CD4-positive, CD25-positive, alpha-beta regulatory T cell (primary cell): ENCODE results near the gene CA7. TPM values are rescaled to one million over a fixed set of nuclear protein-coding genes. Genes with fewer than 3 reads are reported as not detected.
A peak's percentile ranks its signal among the peaks of the same experiment; 100 is the strongest.

Source experiments
- ATAC-seq, 2 donors: fragments of 150-1000 bp; cut with Tn5 transposase; one replicate each; pipeline ENCODE4 v1.10.0; 2021; ENCODE audit warnings: low read depth in 2 of 2, moderate number of reproducible peaks in 2 of 2, moderate library complexity in 1 of 2
- DNase-seq, 3 donors: peaks; one replicate each; pipeline versions ENCODE4 v3.0.0 to v3.0.0-alpha.2; 2012 to 2022; ENCODE audit warnings: mixed read lengths in 1 of 3
- H3K27ac ChIP-seq: one replicate; pipeline ENCODE4 v1.7.0; 2013; ENCODE audit warnings: mild to moderate bottlenecking, low read length; ENCODE audit not compliant: insufficient read depth, poor library complexity, severe bottlenecking
- H3K27me3 ChIP-seq: one replicate; pipeline ENCODE4 v1.7.0; 2013; ENCODE audit warnings: low read length; ENCODE audit not compliant: control insufficient read depth, insufficient read depth
- H3K36me3 ChIP-seq: one replicate; pipeline ENCODE4 v1.7.0; 2013; ENCODE audit warnings: mild to moderate bottlenecking, low read length, moderate library complexity; ENCODE audit not compliant: control insufficient read depth, insufficient read depth
- H3K4me1 ChIP-seq: 2 replicates; pipeline ENCODE4 v1.7.0; 2013; ENCODE audit warnings: mild to moderate bottlenecking, low read length; ENCODE audit not compliant: insufficient read depth, control insufficient read depth, poor library complexity, severe bottlenecking
- H3K4me3 ChIP-seq: one replicate; pipeline ENCODE4 v1.7.0; 2013; ENCODE audit warnings: low read depth, mild to moderate bottlenecking, low read length, moderate library complexity
- H3K9me3 ChIP-seq, 2 experiments: 1 replicate in 1 of 2; 2 replicates in 1 of 2; pipeline ENCODE4 v1.7.0; 2013; ENCODE audit warnings: low read length in 2 of 2, mild to moderate bottlenecking in 1 of 2, moderate library complexity in 1 of 2; ENCODE audit not compliant: control insufficient read depth in 2 of 2
- H3K27ac Mint-ChIP-seq, 3 donors: one replicate each; pipeline ENCODE4 v1.8.0; 2020 to 2022; ENCODE audit warnings: mild to moderate bottlenecking in 3 of 3, mixed read lengths in 3 of 3, moderate library complexity in 2 of 3
- H3K27me3 Mint-ChIP-seq: one replicate; pipeline ENCODE4 v1.8.0; 2022; ENCODE audit warnings: mild to moderate bottlenecking, mixed read lengths
- H3K36me3 Mint-ChIP-seq: one replicate; pipeline ENCODE4 v1.8.0; 2020; ENCODE audit warnings: mixed read lengths
- H3K4me1 Mint-ChIP-seq, 4 donors: one replicate each; pipeline ENCODE4 v1.8.0; 2020 to 2022; ENCODE audit warnings: mixed read lengths in 4 of 4, mild to moderate bottlenecking in 1 of 4
- H3K4me3 Mint-ChIP-seq, 4 donors: one replicate each; pipeline ENCODE4 v1.8.0; 2020 to 2022; ENCODE audit warnings: mild to moderate bottlenecking in 4 of 4, mixed read lengths in 4 of 4, moderate library complexity in 3 of 4
- H3K9me3 Mint-ChIP-seq, 7 donors: one replicate each; pipeline ENCODE4 v1.8.0; 2020 to 2022; ENCODE audit warnings: mixed read lengths in 7 of 7, mild to moderate bottlenecking in 3 of 7, moderate library complexity in 2 of 7
- polyA plus RNA-seq, 4 donors: library from polyadenylated mRNA; unstranded; fragments of 300-500 nt; fragmentation: Illumina TruSeq; gene quantifications; one replicate each; pipeline ENCODE4 v1.2.3, GENCODE V29; 2021
- total RNA-seq: library from RNA; stranded (reverse); gene quantifications from one replicate; pipeline ENCODE4 v1.2.3, GENCODE V29; 2022

Gene CA7
- total RNA-seq (not detected), polyA plus RNA-seq (not detected)

DNA sequence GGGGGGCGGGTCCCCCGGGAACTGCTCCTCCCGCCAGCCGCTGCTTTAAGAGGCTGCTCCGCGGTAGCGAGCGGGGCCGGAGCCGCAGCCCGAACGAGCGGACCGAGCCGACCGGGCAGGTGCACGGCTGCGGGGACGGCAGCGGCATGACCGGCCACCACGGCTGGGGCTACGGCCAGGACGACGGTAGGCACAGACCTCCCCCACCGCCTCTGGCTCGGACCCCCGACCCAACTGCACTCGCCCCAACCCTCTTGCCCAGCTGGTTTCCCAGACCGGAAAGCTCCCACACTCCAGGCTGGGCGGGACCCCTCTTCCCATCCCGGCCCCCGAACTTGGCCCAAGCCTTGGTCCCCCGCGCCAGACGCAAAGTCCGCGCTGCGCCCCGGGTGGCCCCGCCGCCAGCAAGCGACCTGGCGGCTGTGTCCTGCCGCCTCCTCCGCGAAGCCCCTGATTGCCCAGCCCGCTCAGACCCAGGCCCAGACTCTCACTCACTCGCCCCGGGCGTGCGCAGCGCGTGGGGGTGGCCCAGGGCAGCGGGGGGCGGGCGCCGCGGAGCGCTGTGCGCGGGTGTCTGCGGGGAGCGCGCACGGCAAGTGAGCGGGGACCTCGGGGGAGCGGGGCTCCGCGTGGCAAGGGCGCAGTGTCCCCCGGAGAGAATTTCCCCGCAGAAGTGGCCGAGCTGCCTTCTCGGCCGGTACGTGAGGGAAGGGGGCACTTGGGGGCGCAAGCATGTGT, at the start of gene CA7:
Gene CA7, plus strand, starts transcription at position 73 of the 738 bp plus-strand sequence. Its CDS starts 74 bp downstream, at position 147.
- Mint-ChIP-seq H3K9me3 (peaks cover 0 to 2% (median 0%) of the 10 kb centered on the region in 7 donors), H3K4me1 (peaks cover 0 to 9% (median 3%) of the 10 kb centered on the region in 4 donors), H3K36me3 (no peaks in the 10 kb centered on the region), H3K4me3 (peak within 1 kb of the TSS in 2 of 4 donors; percentile 59 to 82), H3K27ac (no peak within 1 kb of the TSS), H3K27me3 (peaks cover 55% of the 10 kb centered on the region)
- Histone ChIP-seq H3K4me1 (peaks cover 10% of the 10 kb centered on the region), H3K9me3 (no peaks in the 10 kb centered on the region), H3K4me3 (no peak within 1 kb of the TSS), H3K36me3 (no peaks in the 10 kb centered on the region), H3K27me3 (peaks cover 10% of the 10 kb centered on the region), H3K27ac (no peak within 1 kb of the TSS)
- DNase-seq (no peak), ATAC-seq (no peak)

DNA sequence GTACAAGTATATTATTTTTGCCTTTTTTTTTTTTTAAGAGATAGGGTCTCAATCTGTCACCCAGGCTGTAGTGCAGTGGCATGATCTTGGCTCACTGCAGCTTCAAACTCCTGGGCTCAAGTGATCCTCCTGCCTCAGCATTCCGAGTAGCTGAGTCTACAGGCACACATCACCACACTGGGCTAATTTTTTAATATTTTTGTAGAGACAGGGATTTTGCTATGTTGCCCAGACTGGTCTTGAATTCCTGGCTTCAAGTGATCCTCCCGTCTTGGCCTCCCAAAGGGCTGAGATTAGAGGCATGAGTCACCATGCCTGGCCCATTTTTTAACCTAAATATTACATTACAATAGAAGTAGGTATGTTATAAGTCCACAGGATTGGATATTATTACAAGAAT, 46.1 kb upstream of the CA7 start:
- Mint-ChIP-seq H3K36me3 (peaks cover 4% of the 10 kb centered on the region), H3K27ac (peak overlapping the region in 1 of 3 donors; percentile 34), H3K9me3 (no peaks in the 10 kb centered on the region), H3K27me3 (no peaks in the 10 kb centered on the region), H3K4me1 (peaks cover 0 to 5% (median 0%) of the 10 kb centered on the region in 4 donors), H3K4me3 (no peak overlapping the region)
- H3K9me3 ChIP-seq = no peaks in the 10 kb centered on the region
- DNase-seq (no peak), ATAC-seq (no peak)
- H3K27ac ChIP-seq = no peak overlapping the region
- H3K36me3 ChIP-seq = peaks cover 19% of the 10 kb centered on the region
- no peaks in the 10 kb centered on the region for H3K27me3 ChIP-seq
- H3K4me1 ChIP-seq = no peaks in the 10 kb centered on the region
- no peak overlapping the region for H3K4me3 ChIP-seq

- no peak for ATAC-seq
- Mint-ChIP-seq H3K4me1 (peaks cover 0 to 5% (median 0%) of the 10 kb centered on the region in 4 donors), H3K9me3 (no peaks in the 10 kb centered on the region)
Measured at GRCh38 chr16:66800856-66801255, 43.4 kb upstream of the CA7 start.

DNA sequence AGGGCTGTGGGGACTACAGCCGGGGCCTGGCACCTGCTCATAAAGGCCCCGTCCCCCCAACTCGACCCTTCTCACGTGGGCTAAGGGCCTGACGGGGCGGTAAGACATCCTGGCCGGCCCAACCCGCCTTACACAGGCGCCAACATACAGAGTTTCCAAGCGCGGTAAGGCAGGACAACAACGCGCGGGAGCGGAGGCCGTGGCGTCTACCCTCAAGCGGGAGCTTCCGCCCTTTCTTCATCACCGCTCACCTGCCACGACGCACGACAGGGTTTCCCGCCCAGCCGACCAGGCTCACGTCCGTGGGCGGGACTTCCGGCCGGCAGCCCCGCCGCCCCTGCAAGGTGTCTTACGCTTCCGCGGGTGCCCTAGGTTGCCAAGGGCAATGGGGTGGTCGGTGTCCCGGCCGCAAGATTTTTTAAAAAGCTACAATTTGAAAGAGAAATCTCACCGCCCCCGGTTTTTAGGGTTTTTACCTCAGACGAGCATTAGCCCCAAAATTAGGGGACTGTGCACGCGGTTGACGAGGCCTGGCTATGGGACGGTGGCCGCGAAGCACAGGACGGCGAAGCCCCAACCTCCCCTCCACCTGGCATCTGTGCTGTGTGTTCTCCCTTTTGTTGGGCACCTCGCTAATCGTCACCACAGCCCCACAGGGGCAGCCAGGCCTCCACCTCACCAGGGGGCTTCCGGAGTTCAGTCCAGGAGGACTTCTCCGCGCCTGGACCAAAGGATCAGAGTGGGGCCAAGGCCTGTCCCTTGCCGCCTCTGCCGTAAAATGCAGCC, 42.7 kb upstream of the CA7 start, which contains the start of gene TERB1:
Gene TERB1, minus strand, starts transcription at position 265 of the 786 bp plus-strand sequence. CDS start 4,786 bp downstream, outside the sequence.
- Histone ChIP-seq H3K4me1 (no peaks in the 10 kb centered on the region), H3K4me3 (no peak within 1 kb of the TSS), H3K36me3 (peaks cover 50% of the 10 kb centered on the region), H3K9me3 (no peaks in the 10 kb centered on the region), H3K27me3 (no peaks in the 10 kb centered on the region), H3K27ac (no peak within 1 kb of the TSS)
- Mint-ChIP-seq H3K9me3 (no peaks in the 10 kb centered on the region), H3K36me3 (peaks cover 24% of the 10 kb centered on the region), H3K4me1 (peaks cover 0 to 5% (median 0%) of the 10 kb centered on the region in 4 donors), H3K27ac (no peak within 1 kb of the TSS), H3K27me3 (no peaks in the 10 kb centered on the region), H3K4me3 (no peak within 1 kb of the TSS)
- DNase-seq = no peak
- no peak for ATAC-seq

More at GRCh38 chr16:66800856-66801255, 43.4 kb upstream of the CA7 start:
- no peaks in the 10 kb centered on the region for H3K9me3 ChIP-seq
- peaks cover 24% of the 10 kb centered on the region for H3K36me3 Mint-ChIP-seq
- H3K27me3 Mint-ChIP-seq = no peaks in the 10 kb centered on the region
- no peak overlapping the region for H3K4me3 ChIP-seq
- DNase-seq = no peak
- H3K27ac Mint-ChIP-seq = no peak overlapping the region
- no peak overlapping the region for H3K27ac ChIP-seq
- H3K4me3 Mint-ChIP-seq = no peak overlapping the region
- no peaks in the 10 kb centered on the region for H3K4me1 ChIP-seq
- H3K36me3 ChIP-seq = peaks cover 43% of the 10 kb centered on the region
- H3K27me3 ChIP-seq = no peaks in the 10 kb centered on the region

GRCh38 chr16:66802159-66802558, 42.1 kb upstream of the CA7 start:
- Histone ChIP-seq H3K4me3 (no peak overlapping the region), H3K4me1 (no peaks in the 10 kb centered on the region), H3K27me3 (no peaks in the 10 kb centered on the region), H3K36me3 (peaks cover 56% of the 10 kb centered on the region), H3K9me3 (no peaks in the 10 kb centered on the region), H3K27ac (no peak overlapping the region)
- Mint-ChIP-seq H3K4me1 (peaks cover 0 to 5% (median 0%) of the 10 kb centered on the region in 4 donors), H3K36me3 (peaks cover 24% of the 10 kb centered on the region), H3K27me3 (no peaks in the 10 kb centered on the region), H3K4me3 (no peak overlapping the region), H3K27ac (no peak overlapping the region), H3K9me3 (peaks cover 0 to 1% (median 0%) of the 10 kb centered on the region in 7 donors)
- DNase-seq (no peak), ATAC-seq (no peak)

DNA sequence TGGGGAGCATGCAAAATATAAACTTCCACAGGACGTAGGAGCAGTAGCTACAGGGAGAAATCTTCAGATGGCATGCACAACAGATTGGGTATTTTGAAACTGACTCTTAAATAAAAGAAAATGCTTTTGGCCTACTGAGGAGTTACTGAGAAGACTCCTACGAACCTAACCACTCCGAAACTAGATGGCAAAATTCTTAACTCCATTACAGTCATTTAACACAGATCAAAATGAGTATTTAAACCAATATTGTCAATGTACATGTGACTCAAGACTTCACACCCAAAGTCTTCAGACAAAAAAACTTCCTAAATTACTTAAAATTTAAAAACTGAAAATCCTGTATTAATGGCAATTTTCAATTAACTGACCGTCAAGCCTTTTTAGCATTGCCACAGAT, 34.4 kb upstream of the CA7 start:
- no peak for DNase-seq
- H3K36me3 Mint-ChIP-seq = peaks cover 54% of the 10 kb centered on the region

GRCh38 chr16:66810391-66810790, 33.8 kb upstream of the CA7 start:
- H3K4me1 ChIP-seq = no peaks in the 10 kb centered on the region
- H3K9me3 ChIP-seq = no peaks in the 10 kb centered on the region
- Mint-ChIP-seq H3K9me3 (peaks cover 0 to 1% (median 0%) of the 10 kb centered on the region in 7 donors), H3K4me1 (peaks cover 0 to 4% (median 1%) of the 10 kb centered on the region in 4 donors), H3K4me3 (no peak overlapping the region), H3K27ac (no peak overlapping the region), H3K27me3 (no peaks in the 10 kb centered on the region), H3K36me3 (peaks cover 53% of the 10 kb centered on the region)
- H3K27ac ChIP-seq = no peak overlapping the region
- H3K4me3 ChIP-seq = no peak overlapping the region
- ATAC-seq = no peak
- no peaks in the 10 kb centered on the region for H3K27me3 ChIP-seq
- H3K36me3 ChIP-seq = peaks cover 86% of the 10 kb centered on the region
- no peak for DNase-seq

More for the DNA sequence above, 34.4 kb upstream of the CA7 start:
- Histone ChIP-seq H3K4me1 (no peaks in the 10 kb centered on the region), H3K4me3 (no peak overlapping the region), H3K9me3 (no peaks in the 10 kb centered on the region), H3K27ac (no peak overlapping the region), H3K36me3 (peaks cover 86% of the 10 kb centered on the region), H3K27me3 (no peaks in the 10 kb centered on the region)
- Mint-ChIP-seq H3K4me1 (peaks cover 0 to 4% (median 1%) of the 10 kb centered on the region in 4 donors), H3K4me3 (no peak overlapping the region), H3K27me3 (no peaks in the 10 kb centered on the region), H3K9me3 (peaks cover 0 to 1% (median 0%) of the 10 kb centered on the region in 7 donors), H3K27ac (no peak overlapping the region)
- no peak for ATAC-seq
